ENCODE data around the gene YTHDF2. TPM values are rescaled to one million over a fixed set of nuclear protein-coding genes. Genes with fewer than 3 reads are reported as not detected.

Gene YTHDF2
- total and polyA plus RNA-seq, 9 of the 15 experiments (the other 6 are each of a cell fraction or from before 2014, with no cell fraction given), result 41.0 to 111 (median 83.3) TPM

GRCh38 chr1:28751315-28752060 lies 14.7 kb downstream of the YTHDF2 start (continued):
- TF ChIP-seq SREBF1 (IDR thresholded peaks at IDR 0.05; ENCODE audit: borderline replicate concordance, low read depth, low read length) (no peak), SMARCE1 (IDR thresholded peaks at IDR 0.05) (peak; percentile 76; the same call in 1 of the 2 replicates), SP2 (IDR thresholded peaks at IDR 0.05; ENCODE audit: extremely low read depth, low read depth, low read length, poor library complexity, severe bottlenecking) (no peak), TCF15 (CRISPR knock-in tag; IDR thresholded peaks at IDR 0.05) (no peak), MEF2D (tag; conservative IDR thresholded peaks at IDR 0.05; ENCODE audit: low read depth) (peak; percentile 87), RHOXF2B (CRISPR knock-in tag; conservative IDR thresholded peaks at IDR 0.05) (no peak), HNRNPUL1 (IDR thresholded peaks at IDR 0.05; ENCODE audit: low read length) (no peak), HIVEP1 (CRISPR knock-in tag; IDR thresholded peaks at IDR 0.05) (no peak), DACH1 (IDR thresholded peaks at IDR 0.05; ENCODE audit: partially characterized antibody) (peak; percentile 56), ZNF764 (CRISPR knock-in tag; IDR thresholded peaks at IDR 0.05; ENCODE audit: low read depth) (no peak), YBX1 (IDR thresholded peaks at IDR 0.05) (no peak), NFRKB (IDR thresholded peaks at IDR 0.05; ENCODE audit: low read depth) (no peak), LCOR (CRISPR knock-in tag; IDR thresholded peaks at IDR 0.05) (0 out of 2 replicates have a peak, but pooled peaks have one; percentile 66), EZH2 (IDR thresholded peaks at IDR 0.05; ENCODE audit: borderline replicate concordance, low read depth, low read length) (no peak), ARID1B (IDR thresholded peaks at IDR 0.05) (peak; percentile 80), SFPQ (IDR thresholded peaks at IDR 0.05; ENCODE audit: low read depth, low read length) (no peak), FOXJ3 (CRISPR knock-in tag; IDR thresholded peaks at IDR 0.05) (no peak), CTBP1 (IDR thresholded peaks at IDR 0.05; ENCODE audit: borderline replicate concordance) (peak; percentile 55; the same call in 1 of the 2 replicates), ZC3H11A (IDR thresholded peaks at IDR 0.05; ENCODE audit: low read depth, low read length) (no peak), TFAP4 (CRISPR knock-in tag; IDR thresholded peaks at IDR 0.05; ENCODE audit: borderline replicate concordance) (no peak)
- TF ChIP-seq, protein P1, sequence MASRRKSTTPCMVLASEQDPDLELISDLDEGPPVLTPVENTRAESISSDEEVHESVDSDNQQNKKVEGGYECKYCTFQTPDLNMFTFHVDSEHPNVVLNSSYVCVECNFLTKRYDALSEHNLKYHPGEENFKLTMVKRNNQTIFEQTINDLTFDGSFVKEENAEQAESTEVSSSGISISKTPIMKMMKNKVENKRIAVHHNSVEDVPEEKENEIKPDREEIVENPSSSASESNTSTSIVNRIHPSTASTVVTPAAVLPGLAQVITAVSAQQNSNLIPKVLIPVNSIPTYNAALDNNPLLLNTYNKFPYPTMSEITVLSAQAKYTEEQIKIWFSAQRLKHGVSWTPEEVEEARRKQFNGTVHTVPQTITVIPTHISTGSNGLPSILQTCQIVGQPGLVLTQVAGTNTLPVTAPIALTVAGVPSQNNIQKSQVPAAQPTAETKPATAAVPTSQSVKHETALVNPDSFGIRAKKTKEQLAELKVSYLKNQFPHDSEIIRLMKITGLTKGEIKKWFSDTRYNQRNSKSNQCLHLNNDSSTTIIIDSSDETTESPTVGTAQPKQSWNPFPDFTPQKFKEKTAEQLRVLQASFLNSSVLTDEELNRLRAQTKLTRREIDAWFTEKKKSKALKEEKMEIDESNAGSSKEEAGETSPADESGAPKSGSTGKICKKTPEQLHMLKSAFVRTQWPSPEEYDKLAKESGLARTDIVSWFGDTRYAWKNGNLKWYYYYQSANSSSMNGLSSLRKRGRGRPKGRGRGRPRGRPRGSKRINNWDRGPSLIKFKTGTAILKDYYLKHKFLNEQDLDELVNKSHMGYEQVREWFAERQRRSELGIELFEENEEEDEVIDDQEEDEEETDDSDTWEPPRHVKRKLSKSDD (conservative IDR thresholded peaks at IDR 0.05; ENCODE audit: low read length), result no peak
- TF ChIP-seq, protein P2, sequence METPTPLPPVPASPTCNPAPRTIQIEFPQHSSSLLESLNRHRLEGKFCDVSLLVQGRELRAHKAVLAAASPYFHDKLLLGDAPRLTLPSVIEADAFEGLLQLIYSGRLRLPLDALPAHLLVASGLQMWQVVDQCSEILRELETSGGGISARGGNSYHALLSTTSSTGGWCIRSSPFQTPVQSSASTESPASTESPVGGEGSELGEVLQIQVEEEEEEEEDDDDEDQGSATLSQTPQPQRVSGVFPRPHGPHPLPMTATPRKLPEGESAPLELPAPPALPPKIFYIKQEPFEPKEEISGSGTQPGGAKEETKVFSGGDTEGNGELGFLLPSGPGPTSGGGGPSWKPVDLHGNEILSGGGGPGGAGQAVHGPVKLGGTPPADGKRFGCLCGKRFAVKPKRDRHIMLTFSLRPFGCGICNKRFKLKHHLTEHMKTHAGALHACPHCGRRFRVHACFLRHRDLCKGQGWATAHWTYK (CRISPR knock-in tag; IDR thresholded peaks at IDR 0.05), result no peak
